Right renal pelvis (tissue), 4 donors: Measurements from ENCODE around the gene ENOX2. TPM values are rescaled to one million over a fixed set of nuclear protein-coding genes. Genes with fewer than 3 reads are reported as not detected.
"Not testable (repeated sequence)": the region's sequence is repeated elsewhere in the genome, so short reads cannot be mapped to it uniquely, and the experiment has no call there.

ENCODE experiments used
- DNase-seq, 4 donors: peaks; one replicate each; pipeline ENCODE4 v3.0.0-alpha.2; 2013; ENCODE audit warnings: low read depth in 4 of 4, low spot score in 3 of 4, missing footprints in 1 of 4
- polyA plus RNA-seq, 4 donors: library from polyadenylated mRNA; unstranded; fragments of 120-200 nt; gene quantifications; one replicate each; pipeline ENCODE4 v1.2.1, GENCODE V29; 2013; ENCODE audit not compliant: insufficient read length in 4 of 4

The ENOX2 gene
- polyA plus RNA-seq, 4 donors: 5.1 to 22.0 (median 19.9) TPM

- not testable (repeated sequence) for DNase-seq
These were observed 193.8 kb downstream of the ENOX2 start for GRCh38 chrX:130709178-130709577.

GRCh38 chrX:130705591-130705990 lies 197.4 kb downstream of the ENOX2 start:
- no peak for DNase-seq

- DNase-seq: no peak
These were observed 198.7 kb downstream of the ENOX2 start for GRCh38 chrX:130704053-130705038.

- DNase-seq: no peak
These were observed 199.9 kb downstream of the ENOX2 start for GRCh38 chrX:130702867-130703707.

- no peak for DNase-seq
These were observed 202.4 kb downstream of the ENOX2 start for GRCh38 chrX:130700629-130701028.

GRCh38 chrX:130699618-130700017 lies 203.4 kb downstream of the ENOX2 start:
- DNase-seq: no peak

GRCh38 chrX:130696542-130696941 lies 206.5 kb downstream of the ENOX2 start:
- DNase-seq: no peak

GRCh38 chrX:130695931-130696330 lies 207.1 kb downstream of the ENOX2 start:
- no peak for DNase-seq

GRCh38 chrX:130694983-130695382 lies 208.0 kb downstream of the ENOX2 start:
- no peak for DNase-seq

GRCh38 chrX:130691576-130691975 lies 211.4 kb downstream of the ENOX2 start:
- no peak for DNase-seq

- DNase-seq: no peak
These were observed 214.6 kb downstream of the ENOX2 start for GRCh38 chrX:130688360-130688759.

GRCh38 chrX:130682990-130683389 lies 220.0 kb downstream of the ENOX2 start:
- no peak for DNase-seq

- DNase-seq: no peak
These were observed 222.6 kb downstream of the ENOX2 start for GRCh38 chrX:130680164-130681035.

GRCh38 chrX:130676861-130677260 lies 226.1 kb downstream of the ENOX2 start:
- no peak for DNase-seq

GRCh38 chrX:130672214-130672613 lies 230.8 kb downstream of the ENOX2 start:
- no peak for DNase-seq

GRCh38 chrX:130669233-130669632 lies 233.8 kb downstream of the ENOX2 start:
- DNase-seq: no peak

GRCh38 chrX:130665263-130665662 lies 237.7 kb downstream of the ENOX2 start:
- DNase-seq: no peak

GRCh38 chrX:130658310-130658709 lies 244.7 kb downstream of the ENOX2 start:
- no peak for DNase-seq

- no peak for DNase-seq
These were observed 248.5 kb downstream of the ENOX2 start for GRCh38 chrX:130654409-130654950.
